Fibroblast of skin of abdomen (primary cell): Measurements from ENCODE around the gene KIR2DL3.
"Not testable (repeated sequence)": the region's sequence is repeated elsewhere in the genome, so short reads cannot be mapped to it uniquely, and the experiment has no call there.

ENCODE experiments used
- DNase-seq: peaks from one replicate; pipeline ENCODE4 v3.0.0-alpha.2; 2013

Gene KIR2DL3

DNA sequence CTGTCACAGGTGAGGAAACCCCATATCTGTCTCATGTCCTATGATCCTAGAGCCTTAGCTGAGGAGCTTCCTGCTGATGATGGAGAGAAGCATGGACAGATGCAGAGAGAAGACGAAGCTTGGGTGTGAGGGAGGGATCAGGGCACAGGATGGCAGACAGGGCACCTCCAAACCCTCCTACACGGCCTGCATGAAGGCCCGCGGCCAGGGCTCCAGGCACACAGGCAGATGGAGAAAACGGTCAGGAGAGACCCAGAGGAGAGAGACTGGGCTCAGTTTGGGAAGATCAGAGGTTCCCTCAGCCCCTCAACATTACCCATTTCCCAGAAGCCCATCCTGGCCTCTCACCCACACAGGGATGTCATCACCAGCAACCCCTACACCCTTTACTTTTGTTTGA, 5.8 kb downstream of the KIR2DL3 start:
- not testable (repeated sequence) for DNase-seq

DNA sequence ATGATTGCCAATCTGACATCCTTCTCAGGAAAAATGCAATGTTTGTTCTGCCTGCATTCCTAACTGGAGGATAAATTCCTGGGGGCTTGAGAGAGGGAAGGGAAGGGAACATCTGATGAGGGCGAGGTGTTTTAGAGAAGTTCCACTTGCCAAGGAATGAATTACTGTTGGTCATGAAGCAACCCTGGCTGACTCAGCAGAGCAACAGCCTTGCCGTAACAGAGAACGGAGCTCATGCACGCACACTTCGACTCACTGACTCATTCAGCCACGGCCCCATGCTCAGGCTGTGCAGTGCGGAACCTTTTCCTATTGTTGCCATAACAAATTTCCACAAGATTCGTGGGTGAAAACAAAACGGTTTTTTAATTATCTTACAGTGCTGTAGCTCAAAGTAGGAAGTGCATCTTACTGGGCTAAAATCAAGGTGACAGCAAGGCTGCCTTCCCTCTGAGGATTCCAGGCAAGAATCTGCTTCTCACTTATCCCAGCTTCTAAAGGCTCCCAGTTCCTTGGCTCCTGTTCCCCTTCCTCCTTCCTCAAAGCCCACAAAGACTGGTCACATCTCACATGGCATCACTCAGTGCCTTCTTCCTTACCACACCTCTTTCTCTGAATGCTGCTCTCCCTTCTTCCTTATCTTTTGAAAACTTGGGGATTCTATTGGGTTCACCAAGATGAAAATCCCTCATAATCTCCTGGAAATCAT, 9.5 kb downstream of the KIR2DL3 start:
- DNase-seq = not testable (repeated sequence)

DNA sequence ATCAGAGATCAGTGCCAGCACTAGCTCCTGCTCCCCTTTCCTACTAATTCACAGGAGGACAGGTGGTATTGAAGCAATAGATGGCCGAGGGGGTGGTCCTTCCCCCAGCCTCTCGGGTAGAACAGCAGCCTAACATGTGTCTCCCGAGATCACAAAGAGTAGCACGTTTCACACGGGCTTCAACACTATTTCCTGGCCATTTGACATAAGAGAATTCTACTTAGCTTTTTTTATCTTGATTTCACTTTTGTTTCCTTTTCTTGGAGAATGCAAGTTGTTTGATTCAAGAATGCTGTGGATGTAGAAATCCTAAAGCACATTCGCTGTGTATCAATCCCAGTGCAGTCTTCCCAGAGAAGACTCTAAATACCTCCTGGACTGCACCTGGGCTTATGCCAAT, 12.0 kb downstream of the KIR2DL3 start:
- not testable (repeated sequence) for DNase-seq

DNA sequence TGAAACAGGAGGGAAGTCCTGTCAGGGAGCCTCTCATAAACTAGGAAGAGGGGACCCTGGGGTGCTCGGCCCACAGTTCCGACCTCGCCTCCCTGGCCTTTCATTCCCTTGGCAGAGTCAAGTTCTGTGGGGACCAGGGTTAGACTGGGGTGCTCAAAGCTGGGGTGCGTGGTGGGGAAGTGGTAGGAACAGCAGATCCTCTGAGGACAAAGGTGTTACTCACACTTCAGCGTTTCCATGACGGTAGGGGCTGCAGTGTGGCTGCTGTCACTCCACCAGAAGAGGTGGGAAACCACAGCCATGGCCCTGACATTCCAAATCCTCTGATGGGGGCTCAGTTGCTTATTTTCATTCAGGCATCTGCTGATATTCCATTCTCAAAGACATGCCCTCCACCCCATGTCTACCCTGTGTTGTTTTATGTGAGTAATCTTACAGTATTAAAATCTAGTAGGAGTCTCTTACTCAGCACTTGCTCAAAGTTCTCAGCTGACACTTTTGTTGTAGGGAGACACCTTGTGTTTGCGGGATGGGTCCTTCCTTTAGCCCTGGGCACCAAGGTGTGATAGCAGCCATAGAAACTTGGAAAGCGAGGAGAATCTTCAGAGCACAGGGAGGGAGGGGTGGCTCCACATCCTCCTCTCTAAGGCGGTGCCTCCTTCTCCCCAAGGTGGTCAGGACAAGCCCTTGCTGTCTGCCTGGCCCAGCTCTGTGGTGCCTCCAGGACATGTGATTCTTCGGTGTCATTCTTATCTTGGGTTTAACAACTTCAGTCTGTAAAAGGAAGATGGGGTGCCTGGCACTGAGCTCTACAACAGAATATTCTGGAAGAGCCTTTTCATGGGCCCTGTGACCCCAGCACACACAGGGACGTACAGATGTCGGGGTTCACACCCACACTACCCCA, 18.1 kb downstream of the KIR2DL3 start:
- DNase-seq = not testable (repeated sequence)

DNA sequence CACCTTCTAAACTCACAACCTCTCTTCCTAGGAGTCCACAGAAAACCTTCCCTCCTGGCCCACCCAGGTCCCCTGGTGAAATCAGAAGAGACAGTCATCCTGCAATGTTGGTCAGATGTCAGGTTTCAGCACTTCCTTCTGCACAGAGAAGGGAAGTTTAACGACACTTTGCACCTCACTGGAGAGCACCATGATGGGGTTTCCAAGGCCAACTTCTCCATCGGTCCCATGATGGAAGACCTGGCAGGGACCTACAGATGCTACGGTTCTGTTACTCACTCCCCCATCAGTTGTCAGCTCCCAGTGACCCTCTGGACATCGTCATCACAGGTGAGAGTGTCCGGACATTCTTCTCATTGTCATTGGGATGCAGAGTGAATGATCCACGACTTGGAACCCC, 20.3 kb downstream of the KIR2DL3 start:
- DNase-seq = not testable (repeated sequence)

DNA sequence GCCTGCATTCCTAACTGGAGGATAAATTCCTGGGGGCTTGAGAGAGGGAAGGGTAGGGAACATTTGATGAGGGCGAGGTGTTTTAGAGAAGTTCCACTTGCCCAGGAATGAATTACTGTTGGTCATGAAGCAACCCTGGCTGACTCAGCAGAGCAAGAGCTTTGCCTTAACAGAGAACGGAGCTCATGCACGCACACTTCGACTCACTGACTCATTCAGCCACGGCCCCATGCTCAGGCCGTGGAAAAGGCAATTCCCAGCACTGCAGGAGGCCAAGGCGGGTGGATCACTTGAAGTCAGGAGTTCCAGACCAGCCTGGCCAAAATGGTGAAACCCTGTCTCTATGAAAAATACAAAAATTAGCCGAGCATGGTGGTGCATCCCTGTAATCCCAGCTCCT, 25.9 kb downstream of the KIR2DL3 start:
- DNase-seq = not testable (repeated sequence)

DNA sequence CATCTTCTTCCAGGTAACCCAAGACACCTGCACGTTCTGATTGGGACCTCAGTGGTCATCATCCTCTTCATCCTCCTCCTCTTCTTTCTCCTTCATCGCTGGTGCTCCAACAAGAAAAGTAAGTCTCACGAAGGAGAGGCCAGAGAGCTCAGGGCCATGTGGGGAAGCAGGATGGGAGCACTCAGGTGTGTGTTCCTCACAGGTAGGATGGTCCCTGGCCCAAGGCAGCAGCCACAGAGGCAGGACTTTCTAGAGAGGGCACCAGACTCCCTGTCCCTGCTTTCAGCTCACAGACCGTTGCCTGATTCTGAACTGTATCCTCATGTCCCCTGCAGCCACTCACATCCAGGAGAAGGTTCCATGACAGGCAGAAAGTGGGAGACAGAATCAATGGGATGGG, 28.2 kb downstream of the KIR2DL3 start:
- not testable (repeated sequence) for DNase-seq

DNA sequence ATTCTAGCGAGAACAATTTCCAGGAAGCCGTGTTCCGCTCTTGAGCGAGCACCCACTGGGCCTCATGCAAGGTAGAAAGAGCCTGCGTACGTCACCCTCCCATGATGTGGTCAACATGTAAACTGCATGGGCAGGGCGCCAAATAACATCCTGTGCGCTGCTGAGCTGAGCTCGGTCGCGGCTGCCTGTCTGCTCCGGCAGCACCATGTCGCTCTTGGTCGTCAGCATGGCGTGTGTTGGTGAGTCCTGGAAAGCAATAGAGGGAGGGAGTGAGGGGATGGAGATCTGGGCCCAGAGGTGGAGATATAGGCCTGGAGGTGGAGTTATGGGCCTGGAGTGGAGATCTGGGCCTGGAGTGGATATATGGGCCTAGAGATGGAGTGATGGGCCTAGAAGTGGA, 31.3 kb downstream of the KIR2DL3 start, which contains the start of gene KIR2DL1:
KIR2DL1 (plus strand) TSS at position 148 of the 400 bp plus-strand sequence; CDS start at position 206, 58 bp downstream.
- not testable (repeated sequence) for DNase-seq

DNA sequence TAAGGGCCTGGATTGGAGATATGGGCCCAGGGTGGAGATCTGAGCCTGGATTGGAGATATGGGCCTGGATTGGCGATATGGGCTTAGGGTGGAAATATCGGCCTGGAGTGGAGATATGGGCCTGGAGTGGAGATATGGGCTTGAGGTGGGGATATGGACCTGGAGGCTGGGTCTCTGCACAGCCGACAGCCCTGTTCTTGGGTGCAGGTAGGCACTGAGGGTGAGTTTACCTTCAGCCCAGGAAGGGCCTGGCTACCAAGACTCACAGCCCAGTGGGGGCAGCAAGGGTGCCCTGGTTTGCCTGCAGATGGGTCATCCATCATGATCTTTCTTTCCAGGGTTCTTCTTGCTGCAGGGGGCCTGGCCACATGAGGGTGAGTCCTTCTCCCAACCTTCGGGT, 32.2 kb downstream of the KIR2DL3 start:
- DNase-seq = not testable (repeated sequence)

DNA sequence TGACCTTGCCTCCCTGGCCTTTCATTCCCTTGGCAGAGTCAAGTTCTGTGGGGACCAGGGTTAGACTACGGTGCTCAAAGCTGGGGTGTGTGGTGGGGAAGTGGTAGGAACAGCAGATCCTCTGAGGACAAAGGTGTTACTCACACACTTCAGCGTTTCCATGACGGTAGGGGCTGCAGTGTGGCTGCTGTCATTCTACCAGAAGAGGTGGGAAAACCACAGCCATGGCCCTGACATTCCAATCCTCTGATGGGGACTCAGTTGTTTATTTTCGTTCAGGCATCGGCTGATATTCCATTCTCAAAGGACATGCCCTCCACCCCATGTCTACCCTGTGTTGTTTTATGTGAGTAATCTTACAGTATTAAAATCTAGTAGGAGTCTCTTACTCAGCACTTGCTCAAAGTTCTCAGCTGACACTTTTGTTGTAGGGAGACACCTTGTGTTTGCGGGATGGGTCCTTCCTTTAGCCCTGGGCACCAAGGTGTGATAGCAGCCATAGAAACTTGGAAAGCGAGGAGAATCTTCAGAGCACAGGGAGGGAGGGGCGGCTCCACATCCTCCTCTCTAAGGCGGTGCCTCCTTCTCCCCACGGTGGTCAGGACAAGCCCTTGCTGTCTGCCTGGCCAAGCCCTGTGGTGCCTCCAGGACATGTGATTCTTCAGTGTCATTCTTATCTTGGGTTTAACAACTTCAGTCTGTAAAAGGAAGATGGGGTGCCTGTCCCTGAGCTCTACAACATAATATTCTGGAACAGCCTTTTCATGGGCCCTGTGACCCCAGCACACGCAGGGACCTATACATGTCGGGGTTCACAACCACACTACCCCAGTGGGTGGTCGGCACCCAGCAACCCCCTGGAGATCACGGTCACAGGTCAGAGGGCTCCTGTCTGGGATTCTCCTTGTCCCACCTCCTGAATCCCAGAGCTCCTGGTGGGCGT, 33.0 kb downstream of the KIR2DL3 start:
- not testable (repeated sequence) for DNase-seq

DNA sequence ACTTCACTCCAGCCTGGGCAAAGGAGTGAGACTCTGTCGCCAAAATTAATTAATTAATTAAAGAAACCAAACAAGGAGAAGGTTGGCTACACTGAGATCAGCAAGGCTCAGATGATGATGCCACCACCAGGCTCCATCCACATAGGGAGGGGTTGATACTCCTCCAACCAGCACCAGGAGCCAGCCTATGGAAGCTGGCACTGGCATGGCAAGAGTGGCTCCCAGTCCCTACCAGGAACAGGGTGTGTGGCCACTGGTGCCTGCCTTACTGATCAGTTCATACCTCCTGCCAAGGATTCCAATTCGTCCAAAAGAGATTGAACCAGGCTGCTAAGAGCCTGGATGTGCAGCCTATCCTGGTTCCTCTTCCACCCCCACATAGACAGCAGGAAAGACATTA, 34.4 kb downstream of the KIR2DL3 start:
- DNase-seq = not testable (repeated sequence)

DNA sequence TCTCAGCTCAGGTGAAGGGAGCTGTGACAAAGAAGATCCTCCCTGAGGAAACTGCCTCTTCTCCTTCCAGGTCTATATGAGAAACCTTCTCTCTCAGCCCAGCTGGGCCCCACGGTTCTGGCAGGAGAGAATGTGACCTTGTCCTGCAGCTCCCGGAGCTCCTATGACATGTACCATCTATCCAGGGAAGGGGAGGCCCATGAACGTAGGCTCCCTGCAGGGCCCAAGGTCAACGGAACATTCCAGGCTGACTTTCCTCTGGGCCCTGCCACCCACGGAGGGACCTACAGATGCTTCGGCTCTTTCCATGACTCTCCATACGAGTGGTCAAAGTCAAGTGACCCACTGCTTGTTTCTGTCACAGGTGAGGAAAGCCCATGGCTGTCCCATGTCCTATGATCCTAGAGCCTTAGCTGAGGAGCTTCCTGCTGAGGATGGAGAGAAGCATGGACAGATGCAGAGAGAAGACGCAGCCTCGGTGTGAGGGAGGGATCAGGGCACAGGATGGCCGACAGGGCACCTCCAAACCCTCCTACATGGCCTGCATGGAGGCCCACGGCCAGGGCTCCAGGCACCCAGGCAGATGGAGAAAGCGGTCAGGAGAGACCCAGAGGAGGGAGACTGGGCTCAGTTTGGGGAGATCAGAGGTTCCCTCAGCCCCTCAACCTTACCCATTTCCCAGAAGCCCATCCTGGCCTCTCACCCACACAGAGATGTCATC, 36.9 kb downstream of the KIR2DL3 start:
- not testable (repeated sequence) for DNase-seq

DNA sequence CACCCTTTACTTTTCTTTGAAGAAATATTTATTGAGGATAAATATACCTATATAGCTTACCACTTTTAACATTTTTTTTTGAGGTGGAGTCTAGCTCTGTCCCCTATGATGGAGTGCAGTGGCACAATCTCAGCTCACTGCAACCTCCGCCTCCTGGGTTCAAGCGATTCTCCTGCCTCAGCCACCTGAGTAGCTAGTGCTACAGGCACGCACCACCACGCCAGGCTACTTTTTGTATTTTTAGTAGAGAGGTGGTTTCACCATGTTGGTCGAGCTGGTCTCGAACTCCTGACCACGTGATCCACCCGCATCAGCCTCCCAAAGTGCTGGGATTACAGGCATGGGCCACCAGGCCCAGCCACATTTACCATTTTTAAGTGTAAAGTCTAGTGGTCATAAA, 37.5 kb downstream of the KIR2DL3 start:
- DNase-seq = not testable (repeated sequence)

DNA sequence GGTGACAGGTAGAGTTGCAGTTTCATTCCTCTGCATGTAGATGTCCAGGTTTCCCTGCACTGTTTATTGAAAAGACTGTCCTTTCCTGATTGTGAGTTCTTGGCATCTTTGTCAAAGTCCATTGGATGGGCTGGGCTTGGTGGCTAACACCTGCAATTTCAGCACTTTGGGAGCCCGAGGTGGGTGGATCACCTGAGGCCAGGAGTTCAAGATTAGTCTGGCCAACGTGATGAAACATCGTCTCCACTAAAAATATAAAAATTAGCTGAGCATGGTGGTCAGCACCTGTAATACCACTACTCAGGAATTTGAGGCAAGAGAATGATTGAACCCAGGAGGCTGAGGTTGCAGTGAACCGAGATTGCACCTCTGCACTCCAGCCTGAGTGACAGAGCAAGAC, 39.5 kb downstream of the KIR2DL3 start:
- not testable (repeated sequence) for DNase-seq

DNA sequence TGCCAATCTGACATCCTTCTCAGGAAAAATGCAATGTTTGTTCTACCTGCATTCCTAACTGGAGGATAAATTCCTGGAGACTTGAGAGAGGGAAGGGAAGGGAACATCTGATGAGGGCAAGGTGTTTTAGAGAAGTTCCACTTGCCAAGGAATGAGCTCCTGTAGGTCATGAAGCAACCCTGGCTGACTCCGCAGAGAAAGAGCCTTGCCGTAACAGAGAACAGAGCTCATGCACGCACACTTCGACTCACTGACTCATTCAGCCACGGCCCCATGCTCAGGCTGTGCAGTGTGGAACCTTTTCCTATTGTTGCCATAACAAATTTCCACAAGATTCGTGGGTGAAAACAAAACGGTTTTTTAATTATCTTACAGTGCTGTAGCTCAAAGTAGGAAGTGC, 40.6 kb downstream of the KIR2DL3 start:
- DNase-seq = not testable (repeated sequence)

DNA sequence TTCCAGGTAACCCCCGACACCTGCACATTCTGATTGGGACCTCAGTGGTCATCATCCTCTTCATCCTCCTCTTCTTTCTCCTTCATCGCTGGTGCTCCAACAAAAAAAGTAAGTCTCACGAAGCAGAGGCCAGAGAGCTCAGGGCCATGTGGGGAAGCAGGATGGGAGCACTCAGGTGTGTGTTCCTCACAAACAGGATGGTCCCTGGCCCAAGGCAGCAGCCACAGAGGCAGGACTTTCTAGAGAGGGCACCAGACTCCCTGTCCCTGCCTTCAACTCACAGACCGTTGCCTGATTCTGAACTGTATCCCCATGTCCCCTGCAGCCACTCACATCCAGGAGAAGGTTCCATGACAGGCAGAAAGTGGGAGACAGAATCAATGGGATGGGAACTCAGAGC, 44.6 kb downstream of the KIR2DL3 start:
- not testable (repeated sequence) for DNase-seq

DNA sequence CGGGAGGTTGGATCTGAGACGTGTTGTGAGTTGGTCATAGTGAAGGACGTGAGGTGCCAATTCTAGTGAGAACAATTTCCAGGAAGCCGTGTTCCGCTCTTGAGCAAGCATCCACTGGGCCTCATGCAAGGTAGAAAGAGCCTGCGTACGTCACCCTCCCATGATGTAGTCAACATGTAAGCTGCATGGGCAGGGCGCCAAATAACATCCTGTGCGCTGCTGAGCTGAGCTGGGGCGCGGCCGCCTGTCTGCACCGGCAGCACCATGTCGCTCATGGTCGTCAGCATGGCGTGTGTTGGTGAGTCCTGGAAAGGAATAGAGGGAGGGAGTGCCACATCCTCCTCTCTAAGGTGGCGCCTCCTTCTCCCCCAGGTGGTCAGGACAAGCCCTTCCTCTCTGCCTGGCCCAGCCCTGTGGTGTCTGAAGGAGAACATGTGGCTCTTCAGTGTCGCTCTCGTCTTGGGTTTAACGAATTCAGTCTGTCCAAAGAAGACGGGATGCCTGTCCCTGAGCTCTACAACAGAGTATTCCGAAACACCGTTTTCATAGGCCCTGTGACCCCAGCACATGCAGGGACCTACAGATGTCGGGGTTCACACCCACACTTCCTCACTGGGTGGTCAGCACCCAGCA, 47.9 kb downstream of the KIR2DL3 start:
- DNase-seq = not testable (repeated sequence)

DNA sequence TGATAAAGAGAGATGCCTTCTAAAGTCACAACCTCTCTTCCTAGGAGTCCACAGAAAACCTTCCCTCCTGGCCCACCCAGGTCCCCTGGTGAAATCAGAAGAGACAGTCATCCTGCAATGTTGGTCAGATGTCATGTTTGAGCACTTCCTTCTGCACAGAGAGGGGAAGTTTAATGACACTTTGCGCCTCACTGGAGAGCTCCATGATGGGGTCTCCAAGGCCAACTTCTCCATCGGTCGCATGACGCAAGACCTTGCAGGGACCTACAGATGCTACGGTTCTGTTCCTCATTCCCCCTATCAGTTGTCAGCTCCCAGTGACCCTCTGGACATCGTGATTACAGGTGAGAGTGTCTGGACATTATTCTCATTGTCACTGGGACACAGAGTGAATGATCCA, 49.8 kb downstream of the KIR2DL3 start:
- not testable (repeated sequence) for DNase-seq

DNA sequence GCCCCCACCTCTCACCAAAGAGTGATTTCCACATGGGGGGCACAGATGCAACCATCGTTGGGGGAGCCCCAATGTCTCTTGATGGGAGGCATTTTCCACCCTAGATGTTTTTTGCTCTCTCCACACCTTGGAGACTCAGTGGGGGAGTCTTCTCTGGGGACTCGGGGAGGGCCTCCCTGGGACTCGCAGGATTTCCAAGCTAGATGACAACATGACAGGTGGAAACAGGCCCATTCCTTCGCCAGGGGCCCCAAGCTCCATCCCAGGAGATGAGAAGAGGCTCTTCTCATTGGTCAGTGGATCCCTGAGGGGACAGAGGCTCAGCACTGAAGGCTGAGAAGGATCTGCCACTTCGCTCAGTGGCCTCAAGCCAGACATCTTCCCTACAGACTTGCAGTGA, 52.4 kb downstream of the KIR2DL3 start:
- DNase-seq = no peak

DNA sequence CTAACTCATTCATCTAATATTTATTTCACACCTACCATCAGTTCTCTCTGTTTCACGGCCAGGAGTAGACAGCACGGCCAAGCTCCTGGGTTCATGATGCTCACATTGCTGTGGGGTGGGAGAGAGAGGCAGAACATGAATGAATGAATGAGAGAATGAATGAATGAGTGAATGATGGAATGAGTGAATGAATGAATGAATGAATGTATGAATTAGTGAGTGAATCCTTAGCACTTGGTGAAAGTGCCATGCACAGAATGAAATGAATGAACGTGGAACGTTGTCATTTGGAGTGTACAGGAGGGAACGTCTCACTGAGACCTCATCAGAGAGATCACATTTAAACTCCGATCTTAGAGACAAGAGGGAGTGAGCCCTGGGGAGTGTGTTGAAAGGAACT, 53.2 kb downstream of the KIR2DL3 start:
- no peak for DNase-seq

DNA sequence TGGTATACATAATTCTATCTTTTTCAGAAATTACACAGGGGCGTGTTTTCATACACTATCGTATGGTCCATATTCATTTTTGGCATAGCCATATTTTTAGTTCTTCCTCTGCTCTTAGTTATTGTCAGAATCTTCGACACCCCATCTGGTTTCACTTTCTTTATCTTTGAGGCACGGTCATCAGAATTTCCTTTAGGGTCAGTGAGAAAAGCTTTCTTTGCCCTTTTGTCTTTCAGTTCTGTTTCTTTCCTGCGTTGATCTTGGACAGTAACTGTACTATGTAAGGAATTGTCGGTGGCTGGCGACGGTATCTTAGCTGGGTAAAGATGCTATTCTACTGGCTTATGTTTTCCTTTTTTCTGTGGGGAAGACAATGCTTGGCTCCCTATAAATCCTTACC, 54.5 kb downstream of the KIR2DL3 start:
- no peak for DNase-seq
